Measurements from ENCODE around the gene FERMT1.

Gene FERMT1

GRCh38 chr20:6095409-6095808 is 27.4 kb downstream of the FERMT1 start:
- no peak overlapping the region for H4K8ac ChIP-seq (ENCODE audit: low read length)
- H3K36me3 ChIP-seq (ENCODE audit: control insufficient read depth in 1 of 2, insufficient read depth in 2 of 2, low read depth in 1 of 2, low read length in 2 of 2), result peaks cover 0 to 65% of the 10 kb centered on the region in 2 experiments
- no peak overlapping the region for H3K4me3 ChIP-seq (ENCODE audit: insufficient read depth in 1 of 2, low read depth in 1 of 2, low read length in 2 of 2)
- no peak overlapping the region for H3K4me2 ChIP-seq (ENCODE audit: low read length, poor library complexity, severe bottlenecking)
- no peak overlapping the region for H3K23ac ChIP-seq (ENCODE audit: low read length in 2 of 2)
- DNase-seq, result no peak
- no peak overlapping the region for H2BK15ac ChIP-seq (ENCODE audit: low read depth, poor library complexity, severe bottlenecking)
- H4K91ac ChIP-seq (ENCODE audit: low read length), result no peak overlapping the region
- no peak overlapping the region for H2AK5ac ChIP-seq (ENCODE audit: low read length, severe bottlenecking)
- H3K4ac ChIP-seq (ENCODE audit: low read depth in 1 of 2, low read length in 2 of 2), result no peak overlapping the region
- H2BK120ac ChIP-seq (ENCODE audit: low read depth, low read length), result no peak overlapping the region
- no peak overlapping the region for H3K9ac ChIP-seq (ENCODE audit: low read length)
- H2AFZ ChIP-seq (ENCODE audit: low read depth, low read length), result no peak overlapping the region
- H3K4me1 ChIP-seq (ENCODE audit: control insufficient read depth, insufficient read depth, low read depth, low read length), result no peaks in the 10 kb centered on the region
- no peaks in the 10 kb centered on the region for H3K9me3 ChIP-seq (ENCODE audit: control insufficient read depth, low read length)
- H3K27me3 ChIP-seq (ENCODE audit: control insufficient read depth in 1 of 2, insufficient read depth in 1 of 2, low read length in 2 of 2), result no peaks in the 10 kb centered on the region
- H2BK12ac ChIP-seq (ENCODE audit: low read length in 2 of 2), result no peak overlapping the region
- no peak overlapping the region for H3K18ac ChIP-seq (ENCODE audit: low read depth in 1 of 2, low read length in 2 of 2)
- no peak overlapping the region for H3K27ac ChIP-seq (ENCODE audit: low read length, poor library complexity, severe bottlenecking)
- H3K14ac ChIP-seq (ENCODE audit: low read length in 2 of 2), result no peak overlapping the region
- H3K79me1 ChIP-seq (replicated peaks; ENCODE audit: low read length, poor library complexity, severe bottlenecking), result no peaks in the 10 kb centered on the region
- no peak overlapping the region for H2BK5ac ChIP-seq (ENCODE audit: low read depth, low read length, poor library complexity, severe bottlenecking)
- WGBS, result 98% methylated on average over 2 of the region's 5 CpGs

GRCh38 chr20:6094565-6094964 is 28.3 kb downstream of the FERMT1 start:
- DNase-seq, result no peak
- H2BK12ac ChIP-seq (ENCODE audit: low read length in 2 of 2), result no peak overlapping the region
- no peak overlapping the region for H3K27ac ChIP-seq (ENCODE audit: low read length, poor library complexity, severe bottlenecking)
- H2BK5ac ChIP-seq (ENCODE audit: low read depth, low read length, poor library complexity, severe bottlenecking), result no peak overlapping the region
- no peak overlapping the region for H2AFZ ChIP-seq (ENCODE audit: low read depth, low read length)
- H4K91ac ChIP-seq (ENCODE audit: low read length), result no peak overlapping the region
- H3K14ac ChIP-seq (ENCODE audit: low read length in 2 of 2), result no peak overlapping the region
- H2BK15ac ChIP-seq (ENCODE audit: low read depth, poor library complexity, severe bottlenecking), result no peak overlapping the region
- H2AK5ac ChIP-seq (ENCODE audit: low read length, severe bottlenecking), result no peak overlapping the region
- WGBS, result 100% methylated on average over 3 of the region's 4 CpGs
- H4K8ac ChIP-seq (ENCODE audit: low read length), result no peak overlapping the region
- no peaks in the 10 kb centered on the region for H3K79me1 ChIP-seq (replicated peaks; ENCODE audit: low read length, poor library complexity, severe bottlenecking)
- no peak overlapping the region for H3K9ac ChIP-seq (ENCODE audit: low read length)
- no peak overlapping the region for H3K4me2 ChIP-seq (ENCODE audit: low read length, poor library complexity, severe bottlenecking)
- H3K27me3 ChIP-seq (ENCODE audit: control insufficient read depth in 1 of 2, insufficient read depth in 1 of 2, low read length in 2 of 2), result no peaks in the 10 kb centered on the region
- no peak overlapping the region for H3K4ac ChIP-seq (ENCODE audit: low read depth in 1 of 2, low read length in 2 of 2)
- no peak overlapping the region for H3K18ac ChIP-seq (ENCODE audit: low read depth in 1 of 2, low read length in 2 of 2)
- no peak overlapping the region for H3K23ac ChIP-seq (ENCODE audit: low read length in 2 of 2)
- peaks cover 0 to 64% of the 10 kb centered on the region in 2 experiments for H3K36me3 ChIP-seq (ENCODE audit: control insufficient read depth in 1 of 2, insufficient read depth in 2 of 2, low read depth in 1 of 2, low read length in 2 of 2)
- H2BK120ac ChIP-seq (ENCODE audit: low read depth, low read length), result no peak overlapping the region
- H3K4me3 ChIP-seq (ENCODE audit: insufficient read depth in 1 of 2, low read depth in 1 of 2, low read length in 2 of 2), result no peak overlapping the region
- H3K4me1 ChIP-seq (ENCODE audit: control insufficient read depth, insufficient read depth, low read depth, low read length), result no peaks in the 10 kb centered on the region
- H3K9me3 ChIP-seq (ENCODE audit: control insufficient read depth, low read length), result no peaks in the 10 kb centered on the region

GRCh38 chr20:6094063-6094462 is 28.8 kb downstream of the FERMT1 start:
- no peak overlapping the region for H3K4me2 ChIP-seq (ENCODE audit: low read length, poor library complexity, severe bottlenecking)
- peaks cover 0 to 69% of the 10 kb centered on the region in 2 experiments for H3K36me3 ChIP-seq (ENCODE audit: control insufficient read depth in 1 of 2, insufficient read depth in 2 of 2, low read depth in 1 of 2, low read length in 2 of 2)
- no peak overlapping the region for H3K4me3 ChIP-seq (ENCODE audit: insufficient read depth in 1 of 2, low read depth in 1 of 2, low read length in 2 of 2)
- H2AK5ac ChIP-seq (ENCODE audit: low read length, severe bottlenecking), result no peak overlapping the region
- no peak overlapping the region for H3K9ac ChIP-seq (ENCODE audit: low read length)
- no peak overlapping the region for H3K18ac ChIP-seq (ENCODE audit: low read depth in 1 of 2, low read length in 2 of 2)
- no peak overlapping the region for H2BK120ac ChIP-seq (ENCODE audit: low read depth, low read length)
- no peak overlapping the region for H3K23ac ChIP-seq (ENCODE audit: low read length in 2 of 2)
- no peak overlapping the region for H2BK15ac ChIP-seq (ENCODE audit: low read depth, poor library complexity, severe bottlenecking)
- no peak overlapping the region for H4K91ac ChIP-seq (ENCODE audit: low read length)
- no peak overlapping the region for H3K14ac ChIP-seq (ENCODE audit: low read length in 2 of 2)
- no peak overlapping the region for H2BK12ac ChIP-seq (ENCODE audit: low read length in 2 of 2)
- H3K27me3 ChIP-seq (ENCODE audit: control insufficient read depth in 1 of 2, insufficient read depth in 1 of 2, low read length in 2 of 2), result no peaks in the 10 kb centered on the region
- no peak overlapping the region for H2AFZ ChIP-seq (ENCODE audit: low read depth, low read length)
- H4K8ac ChIP-seq (ENCODE audit: low read length), result no peak overlapping the region
- H3K4ac ChIP-seq (ENCODE audit: low read depth in 1 of 2, low read length in 2 of 2), result no peak overlapping the region
- H3K9me3 ChIP-seq (ENCODE audit: control insufficient read depth, low read length), result no peaks in the 10 kb centered on the region
- H2BK5ac ChIP-seq (ENCODE audit: low read depth, low read length, poor library complexity, severe bottlenecking), result no peak overlapping the region
- H3K4me1 ChIP-seq (ENCODE audit: control insufficient read depth, insufficient read depth, low read depth, low read length), result no peaks in the 10 kb centered on the region
- DNase-seq, result no peak
- WGBS, result over 99% methylated on average over 3 of the region's 3 CpGs
- no peak overlapping the region for H3K27ac ChIP-seq (ENCODE audit: low read length, poor library complexity, severe bottlenecking)
- H3K79me1 ChIP-seq (replicated peaks; ENCODE audit: low read length, poor library complexity, severe bottlenecking), result no peaks in the 10 kb centered on the region

GRCh38 chr20:6091661-6092060 is 31.2 kb downstream of the FERMT1 start:
- Histone ChIP-seq H2BK15ac (ENCODE audit: low read depth, poor library complexity, severe bottlenecking) (no peak overlapping the region), H3K79me1 (replicated peaks; ENCODE audit: low read length, poor library complexity, severe bottlenecking) (no peaks in the 10 kb centered on the region), H2BK5ac (ENCODE audit: low read depth, low read length, poor library complexity, severe bottlenecking) (no peak overlapping the region), H3K4me3 (ENCODE audit: insufficient read depth in 1 of 2, low read depth in 1 of 2, low read length in 2 of 2) (no peak overlapping the region), H3K4ac (ENCODE audit: low read depth in 1 of 2, low read length in 2 of 2) (no peak overlapping the region), H3K27me3 (ENCODE audit: control insufficient read depth in 1 of 2, insufficient read depth in 1 of 2, low read length in 2 of 2) (no peaks in the 10 kb centered on the region), H3K23ac (ENCODE audit: low read length in 2 of 2) (no peak overlapping the region), H3K9me3 (ENCODE audit: control insufficient read depth, low read length) (no peaks in the 10 kb centered on the region), H2AFZ (ENCODE audit: low read depth, low read length) (no peak overlapping the region), H2BK120ac (ENCODE audit: low read depth, low read length) (no peak overlapping the region), H3K9ac (ENCODE audit: low read length) (no peak overlapping the region), H3K4me1 (ENCODE audit: control insufficient read depth, insufficient read depth, low read depth, low read length) (no peaks in the 10 kb centered on the region), H2AK5ac (ENCODE audit: low read length, severe bottlenecking) (no peak overlapping the region), H3K27ac (ENCODE audit: low read length, poor library complexity, severe bottlenecking) (no peak overlapping the region), H3K18ac (ENCODE audit: low read depth in 1 of 2, low read length in 2 of 2) (no peak overlapping the region), H4K91ac (ENCODE audit: low read length) (no peak overlapping the region), H3K14ac (ENCODE audit: low read length in 2 of 2) (no peak overlapping the region), H3K4me2 (ENCODE audit: low read length, poor library complexity, severe bottlenecking) (no peak overlapping the region), H4K8ac (ENCODE audit: low read length) (no peak overlapping the region), H3K36me3 (ENCODE audit: control insufficient read depth in 1 of 2, insufficient read depth in 2 of 2, low read depth in 1 of 2, low read length in 2 of 2) (peaks cover 0 to 76% of the 10 kb centered on the region in 2 experiments), H2BK12ac (ENCODE audit: low read length in 2 of 2) (no peak overlapping the region)
- no peak for DNase-seq
- WGBS, result 85% methylated on average over 6 of the region's 8 CpGs
